ENCODE measurements around the gene NAV2.
A peak's percentile ranks its signal among the peaks of the same experiment; 100 is the strongest.

The NAV2 gene

GRCh38 chr11:20011307-20011951, 298.8 kb downstream of the NAV2 start:
- DNase-seq: no peak

- DNase-seq: no peak
These were observed 300.9 kb downstream of the NAV2 start for GRCh38 chr11:20013346-20014066.

- no peak for DNase-seq
These were observed 301.4 kb downstream of the NAV2 start for GRCh38 chr11:20014067-20014402.

- DNase-seq: no peak
These were observed 302.5 kb downstream of the NAV2 start for GRCh38 chr11:20015101-20015500.

- DNase-seq: peak; percentile 41
These were observed 303.1 kb downstream of the NAV2 start for GRCh38 chr11:20015529-20016427.

GRCh38 chr11:20016526-20016925, 303.9 kb downstream of the NAV2 start:
- no peak for DNase-seq

GRCh38 chr11:20017320-20017719, 304.7 kb downstream of the NAV2 start:
- DNase-seq: no peak

GRCh38 chr11:20020198-20020597, 307.6 kb downstream of the NAV2 start:
- no peak for DNase-seq

GRCh38 chr11:20020716-20021115, 308.1 kb downstream of the NAV2 start:
- no peak for DNase-seq

- no peak for DNase-seq
These were observed 308.6 kb downstream of the NAV2 start for GRCh38 chr11:20021212-20021611.

- peak; percentile 47 for DNase-seq
These were observed 309.2 kb downstream of the NAV2 start for GRCh38 chr11:20021771-20022362.

GRCh38 chr11:20022363-20023081, 309.9 kb downstream of the NAV2 start:
- peak; percentile 33 for DNase-seq

- no peak for DNase-seq
These were observed 310.4 kb downstream of the NAV2 start for GRCh38 chr11:20023082-20023426.

- DNase-seq: no peak
These were observed 311.7 kb downstream of the NAV2 start for GRCh38 chr11:20024172-20024935.

- DNase-seq: no peak
These were observed 312.7 kb downstream of the NAV2 start for GRCh38 chr11:20025332-20025840.

- DNase-seq: peak; percentile 82
These were observed 314.3 kb downstream of the NAV2 start for GRCh38 chr11:20026629-20027555.

- peak; percentile 59 for DNase-seq
These were observed 314.9 kb downstream of the NAV2 start for GRCh38 chr11:20027556-20028013.

- no peak for DNase-seq
These were observed 316.6 kb downstream of the NAV2 start for GRCh38 chr11:20029193-20029592.

- no peak for DNase-seq
These were observed 317.8 kb downstream of the NAV2 start for GRCh38 chr11:20030472-20030871.
